Stimulated activated CD8-positive, alpha-beta memory T cell treated with anti-CD3 and anti-CD28 coated beads, Interleukin-15, amount 100 ng/mL, for 24 hours (primary cell): Measurements from ENCODE around the gene BRINP2.

Experiments used
- DNase-seq: peaks from one replicate; pipeline ENCODE4 v3.0.0-alpha.2; 2020; ENCODE audit warnings: low read depth

The BRINP2 gene

GRCh38 chr1:177164380-177165068 is 6.2 kb upstream of the BRINP2 start, which contains the start of gene ASTN1:
Gene ASTN1, minus strand, starts transcription at chr1:177164712. Its CDS starts 36 bp downstream, at chr1:177164676.
- DNase-seq, result no peak

GRCh38 chr1:177165069-177165439 is 5.7 kb upstream of the BRINP2 start:
- no peak for DNase-seq

GRCh38 chr1:177171536-177172123 is 872 bp downstream of the BRINP2 start:
- DNase-seq, result no peak

- no peak for DNase-seq
These were observed 1.5 kb downstream of the BRINP2 start for GRCh38 chr1:177172272-177172671.

GRCh38 chr1:177172866-177173265 is 2.1 kb downstream of the BRINP2 start:
- no peak for DNase-seq

GRCh38 chr1:177173976-177174375 is 3.2 kb downstream of the BRINP2 start:
- DNase-seq, result no peak

- DNase-seq, result no peak
These were observed 4.3 kb downstream of the BRINP2 start for GRCh38 chr1:177174921-177175634.

- DNase-seq, result no peak
These were observed 10.5 kb downstream of the BRINP2 start for GRCh38 chr1:177181280-177181630.

- no peak for DNase-seq
These were observed 11.0 kb downstream of the BRINP2 start for GRCh38 chr1:177181631-177182291.

- DNase-seq, result no peak
These were observed 13.1 kb downstream of the BRINP2 start for GRCh38 chr1:177183836-177184235.

GRCh38 chr1:177185209-177185608 is 14.5 kb downstream of the BRINP2 start:
- DNase-seq, result no peak

- DNase-seq, result no peak
These were observed 15.9 kb downstream of the BRINP2 start for GRCh38 chr1:177186639-177187038.

- no peak for DNase-seq
These were observed 19.7 kb downstream of the BRINP2 start for GRCh38 chr1:177190308-177190970.

GRCh38 chr1:177198243-177198642 is 27.5 kb downstream of the BRINP2 start:
- DNase-seq, result no peak

GRCh38 chr1:177200290-177200689 is 29.5 kb downstream of the BRINP2 start:
- DNase-seq, result no peak

- no peak for DNase-seq
These were observed 36.1 kb downstream of the BRINP2 start for GRCh38 chr1:177206831-177207355.

GRCh38 chr1:177208920-177209319 is 38.2 kb downstream of the BRINP2 start:
- DNase-seq, result no peak

GRCh38 chr1:177209357-177209756 is 38.6 kb downstream of the BRINP2 start:
- DNase-seq, result no peak

GRCh38 chr1:177210071-177210470 is 39.3 kb downstream of the BRINP2 start:
- no peak for DNase-seq

- DNase-seq, result no peak
These were observed 40.5 kb downstream of the BRINP2 start for GRCh38 chr1:177211231-177211630.

GRCh38 chr1:177216587-177217202 is 45.9 kb downstream of the BRINP2 start:
- no peak for DNase-seq
